ENCODE data around the gene GATB.

- TF ChIP-seq CTCF (IDR thresholded peaks at IDR 0.05) (no peak), POLR2A (IDR thresholded peaks at IDR 0.05) (no peak)
These were observed 60.1 kb downstream of the GATB start for GRCh38 chr4:151700566-151701316.

Data from adrenal gland (tissue), 5 donors.